Esophagus squamous epithelium (tissue), 4 donors: ENCODE data around the gene ADIRF.

Experiments
- POLR2A ChIP-seq, 4 donors: fragments of 450-650 bp; IDR thresholded peaks; one replicate each; pipeline ENCODE4 v1.6.1; 2017; ENCODE audit warnings: antibody characterized with exemption in 4 of 4, mild to moderate bottlenecking in 4 of 4, moderate library complexity in 3 of 4
- TF ChIP-seq, protein P1 (sequence below), 6 experiments: fragments of 450-650 bp in 4 of 6; fragments of 200-600 bp in 2 of 6; sonication (generic) in 2 of 6; IDR thresholded peaks; one replicate each; pipeline ENCODE4 v1.5.1; 2016 to 2019; ENCODE audit warnings: antibody characterized with exemption in 6 of 6, mild to moderate bottlenecking in 4 of 6, moderate library complexity in 4 of 6

DNA sequence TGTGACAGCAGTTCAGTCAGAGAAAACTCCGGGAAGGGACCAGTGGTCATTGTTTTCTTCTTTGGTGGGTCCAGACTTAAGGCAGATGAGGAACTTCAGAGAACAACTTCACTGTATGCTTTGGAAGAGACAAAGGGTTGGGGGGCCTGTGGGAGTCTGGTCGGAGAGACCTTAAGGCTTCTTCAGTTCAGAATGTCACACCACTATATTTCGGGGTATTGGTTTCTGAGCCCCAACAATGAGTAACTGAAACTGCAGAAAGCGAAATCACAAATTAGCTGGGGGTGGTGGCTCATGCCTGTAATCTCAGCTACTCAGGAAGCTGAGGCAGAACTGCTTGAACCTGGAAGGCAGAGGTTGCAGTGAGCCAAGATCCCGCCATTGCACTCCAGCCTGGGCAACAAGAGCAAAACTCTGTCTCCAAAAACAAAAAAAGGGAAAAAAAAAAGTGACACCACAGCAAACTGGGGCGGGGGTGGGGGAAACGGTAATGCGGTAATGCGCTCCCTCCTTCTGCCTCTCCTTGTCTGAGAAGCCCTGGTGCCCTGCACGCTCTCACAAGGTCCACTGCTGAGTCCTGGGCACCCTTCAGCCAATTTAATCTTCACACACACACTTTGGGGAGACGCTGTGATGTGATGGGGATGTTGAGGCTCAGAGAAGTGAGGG is 2.2 kb upstream of the ADIRF start:
- TF ChIP-seq, protein P1, sequence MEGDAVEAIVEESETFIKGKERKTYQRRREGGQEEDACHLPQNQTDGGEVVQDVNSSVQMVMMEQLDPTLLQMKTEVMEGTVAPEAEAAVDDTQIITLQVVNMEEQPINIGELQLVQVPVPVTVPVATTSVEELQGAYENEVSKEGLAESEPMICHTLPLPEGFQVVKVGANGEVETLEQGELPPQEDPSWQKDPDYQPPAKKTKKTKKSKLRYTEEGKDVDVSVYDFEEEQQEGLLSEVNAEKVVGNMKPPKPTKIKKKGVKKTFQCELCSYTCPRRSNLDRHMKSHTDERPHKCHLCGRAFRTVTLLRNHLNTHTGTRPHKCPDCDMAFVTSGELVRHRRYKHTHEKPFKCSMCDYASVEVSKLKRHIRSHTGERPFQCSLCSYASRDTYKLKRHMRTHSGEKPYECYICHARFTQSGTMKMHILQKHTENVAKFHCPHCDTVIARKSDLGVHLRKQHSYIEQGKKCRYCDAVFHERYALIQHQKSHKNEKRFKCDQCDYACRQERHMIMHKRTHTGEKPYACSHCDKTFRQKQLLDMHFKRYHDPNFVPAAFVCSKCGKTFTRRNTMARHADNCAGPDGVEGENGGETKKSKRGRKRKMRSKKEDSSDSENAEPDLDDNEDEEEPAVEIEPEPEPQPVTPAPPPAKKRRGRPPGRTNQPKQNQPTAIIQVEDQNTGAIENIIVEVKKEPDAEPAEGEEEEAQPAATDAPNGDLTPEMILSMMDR (IDR thresholded peaks at IDR 0.05): no peak
- no peak for TF ChIP-seq POLR2A (IDR thresholded peaks at IDR 0.05)
